ENCODE results near the gene WWOX.

DNA sequence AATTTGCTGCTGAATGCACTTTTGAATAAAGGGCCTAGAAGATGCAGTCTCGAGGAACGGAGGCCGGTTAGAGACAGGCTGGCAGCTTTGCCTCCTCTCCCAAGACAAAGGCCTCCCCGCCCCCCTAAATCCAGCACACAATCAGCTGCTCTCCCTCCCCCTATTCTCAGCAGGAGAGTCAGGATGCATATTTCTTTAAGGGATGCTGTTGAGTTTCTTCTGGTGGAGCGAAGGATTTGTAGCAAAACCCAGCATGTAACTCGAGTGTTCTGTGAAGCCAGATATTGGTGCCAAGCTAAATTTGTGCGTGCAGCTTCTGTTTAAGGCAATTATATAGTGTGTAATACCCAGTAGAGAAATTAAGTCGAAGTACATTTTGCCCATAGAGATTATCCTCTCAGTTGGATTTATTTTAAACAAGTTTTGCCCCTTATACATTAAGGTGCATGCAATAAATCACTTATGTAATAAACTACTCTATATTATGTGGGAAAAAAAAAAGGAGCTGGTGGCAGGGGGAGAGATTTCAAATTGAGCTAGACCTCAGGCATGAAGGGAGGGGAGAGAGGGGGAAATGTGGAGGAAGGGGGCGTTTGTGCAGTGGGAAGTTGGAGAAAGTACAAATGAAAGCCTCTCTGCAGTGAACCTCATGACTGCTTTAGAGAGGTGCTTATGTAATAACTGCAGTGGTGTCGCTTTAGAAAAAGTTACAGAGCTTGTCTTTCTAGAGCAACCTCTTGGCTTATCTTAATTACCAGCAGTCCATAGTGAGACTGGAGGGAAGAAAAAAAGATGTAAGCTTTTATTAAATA, 901.9 kb downstream of the WWOX start:
- no peak for TF ChIP-seq ZNF234 (CRISPR knock-in tag; conservative IDR thresholded peaks at IDR 0.05)
- no peak for TF ChIP-seq TBX2 (CRISPR knock-in tag; IDR thresholded peaks at IDR 0.05; ENCODE audit: borderline replicate concordance)
